Naive thymus-derived CD4-positive, alpha-beta T cell (primary cell): ENCODE data around the gene WDR77. TPM values are rescaled to one million over a fixed set of nuclear protein-coding genes. Genes with fewer than 3 reads are reported as not detected.

Experiments used
- ATAC-seq: fragments of 150-1000 bp; cut with Tn5 transposase; 2 replicates; pipeline ENCODE4 v1.10.0; 2021; ENCODE audit warnings: mild to moderate bottlenecking, moderate library complexity
- CTCF ChIA-PET: fragments of 350-600 bp; sonication (Branson Sonifier 250); formaldehyde crosslinking; loops from one replicate; lab custom pipeline; 2021; ENCODE audit warnings: antibody characterized with exemption; lab: Charles Lee
- POLR2A ChIA-PET: fragments of 350-600 bp; sonication (Branson Sonifier 250); formaldehyde crosslinking; loops from one replicate; lab custom pipeline; 2021; ENCODE audit warnings: antibody characterized with exemption, inconsistent platforms; lab: Charles Lee
- DNase-seq, 9 donors: peaks; one replicate each; pipeline versions ENCODE4 v3.0.0 to v3.0.0-alpha.2; 2020 to 2022; ENCODE audit warnings: mixed read lengths in 1 of 9
- H3K27ac ChIP-seq: one replicate; pipeline ENCODE4 v1.7.0; 2013; ENCODE audit warnings: mild to moderate bottlenecking, low read depth, low read length, moderate library complexity
- H3K27me3 ChIP-seq, 2 donors: one replicate each; pipeline ENCODE4 v1.7.0; 2013; ENCODE audit warnings: low read length in 2 of 2, mild to moderate bottlenecking in 2 of 2, moderate library complexity in 2 of 2; ENCODE audit not compliant: control insufficient read depth in 2 of 2, insufficient read depth in 2 of 2
- H3K36me3 ChIP-seq, 3 experiments: 1 replicate in 2 of 3; 2 replicates in 1 of 3; pipeline ENCODE4 v1.7.0; 2013; ENCODE audit warnings: low read length in 3 of 3, mild to moderate bottlenecking in 3 of 3, moderate library complexity in 1 of 3; ENCODE audit not compliant: insufficient read depth in 3 of 3, control insufficient read depth in 2 of 3
- H3K4me1 ChIP-seq, 2 donors: one replicate each; pipeline ENCODE4 v1.7.0; 2013; ENCODE audit warnings: low read length in 2 of 2, mild to moderate bottlenecking in 2 of 2, moderate library complexity in 1 of 2; ENCODE audit not compliant: control insufficient read depth in 2 of 2, insufficient read depth in 2 of 2
- H3K4me3 ChIP-seq: 2 replicates; pipeline ENCODE4 v1.7.0; 2013; ENCODE audit warnings: mild to moderate bottlenecking, low read length
- H3K9me3 ChIP-seq, 3 experiments: 1 replicate in 2 of 3; 2 replicates in 1 of 3; pipeline ENCODE4 v1.7.0; 2013; ENCODE audit warnings: low read length in 3 of 3; ENCODE audit not compliant: control insufficient read depth in 2 of 3
- H3K27ac Mint-ChIP-seq, 9 donors: one replicate each; pipeline ENCODE4 v1.8.0; 2020 to 2022; ENCODE audit warnings: mixed read lengths in 9 of 9, mild to moderate bottlenecking in 8 of 9, moderate library complexity in 5 of 9, inconsistent platforms in 2 of 9
- H3K27me3 Mint-ChIP-seq, 5 donors: one replicate each; pipeline ENCODE4 v1.8.0; 2021 to 2022; ENCODE audit warnings: mixed read lengths in 5 of 5, mild to moderate bottlenecking in 1 of 5
- H3K36me3 Mint-ChIP-seq, 5 donors: one replicate each; pipeline ENCODE4 v1.8.0; 2020 to 2022; ENCODE audit warnings: mixed read lengths in 5 of 5, mild to moderate bottlenecking in 3 of 5, inconsistent platforms in 1 of 5
- H3K4me1 Mint-ChIP-seq, 7 donors: one replicate each; pipeline ENCODE4 v1.8.0; 2020 to 2022; ENCODE audit warnings: mixed read lengths in 7 of 7, mild to moderate bottlenecking in 3 of 7, inconsistent platforms in 1 of 7
- H3K4me3 Mint-ChIP-seq, 10 donors: one replicate each; pipeline ENCODE4 v1.8.0; 2020 to 2022; ENCODE audit warnings: mild to moderate bottlenecking in 10 of 10, mixed read lengths in 10 of 10, moderate library complexity in 6 of 10, inconsistent platforms in 2 of 10
- H3K9me3 Mint-ChIP-seq, 11 donors: one replicate each; pipeline ENCODE4 v1.8.0; 2020 to 2022; ENCODE audit warnings: mixed read lengths in 11 of 11, mild to moderate bottlenecking in 4 of 11, inconsistent platforms in 1 of 11, moderate library complexity in 1 of 11
- intact Hi-C, 2 donors: fragments of 100-400 bp; cut with micrococcal nuclease; formaldehyde crosslinking; loops; one replicate each; pipeline ENCODE4 v1.15.1; 2023
- polyA plus RNA-seq, 2 donors: library from polyadenylated mRNA; unstranded; fragments of 300-500 nt; fragmentation: Illumina TruSeq; gene quantifications; one replicate each; pipeline ENCODE4 v1.2.3, GENCODE V29; 2021
- total RNA-seq, 6 experiments: library from RNA in 5 of 6; stranded (reverse) in 5 of 6; gene quantifications; 1 replicate in 5 of 6; 2 replicates in 1 of 6; pipeline ENCODE4 v1.2.3 and lab custom pipeline; 2021 to 2026

The WDR77 gene
- total and polyA plus RNA-seq, 7 experiments from 2014 or later: 20.7 to 44.7 (median 30.0) TPM

GRCh38 chr1:111436726-111437125, 12.3 kb downstream of the WDR77 start:
- intact Hi-C loops: no loop called here
- CTCF ChIA-PET: no interaction called here
- DNase-seq (no peak), ATAC-seq (no peak)
- no peak overlapping the region for H3K27ac ChIP-seq
- Mint-ChIP-seq H3K27me3 (peaks cover 0 to 5% (median 0%) of the 10 kb centered on the region in 5 donors), H3K9me3 (no peaks in the 10 kb centered on the region), H3K4me3 (no peak overlapping the region), H3K27ac (peak overlapping the region in 8 of 9 donors; percentile 13 to 78 (median 40)), H3K4me1 (peaks cover 3 to 16% (median 10%) of the 10 kb centered on the region in 7 donors), H3K36me3 (peaks cover 8 to 18% (median 13%) of the 10 kb centered on the region in 5 donors)
- no peaks in the 10 kb centered on the region for H3K27me3 ChIP-seq
- no peak overlapping the region for H3K4me3 ChIP-seq
- peaks cover 0 to 40% (median 13%) of the 10 kb centered on the region in 3 experiments for H3K36me3 ChIP-seq
- POLR2A ChIA-PET: interaction anchor here (1.8 kb wide), 1 partner anchor 13 kb away, joined by 8 read pairs; the partner anchor contains the start of genes ATP5PB and WDR77
- H3K9me3 ChIP-seq: no peaks in the 10 kb centered on the region
- H3K4me1 ChIP-seq: peaks cover 0 to 1% of the 10 kb centered on the region in 2 donors

- intact Hi-C loops: no loop called here
- H3K9me3 ChIP-seq: no peaks in the 10 kb centered on the region
- H3K9me3 Mint-ChIP-seq: no peaks in the 10 kb centered on the region
- ChIA-PET CTCF (interaction anchor here (1.1 kb wide), 1 partner anchor 24 kb away, joined by 3 read pairs; the partner anchor contains the start of gene WDR77), POLR2A (no interaction called here)
- H3K27ac ChIP-seq: no peak overlapping the region
- H3K27ac Mint-ChIP-seq: peak overlapping the region in 1 of 9 donors; percentile 14
- no peaks in the 10 kb centered on the region for H3K27me3 ChIP-seq
- no peak overlapping the region for H3K4me3 Mint-ChIP-seq
- H3K4me1 Mint-ChIP-seq: peaks cover 0 to 10% (median 0%) of the 10 kb centered on the region in 7 donors
- peaks cover 0 to 27% (median 22%) of the 10 kb centered on the region in 5 donors for H3K36me3 Mint-ChIP-seq
- no peak for DNase-seq
- peaks cover 0 to 5% (median 0%) of the 10 kb centered on the region in 5 donors for H3K27me3 Mint-ChIP-seq
- H3K4me1 ChIP-seq: no peaks in the 10 kb centered on the region
- peaks cover 0 to 11% (median 0%) of the 10 kb centered on the region in 3 experiments for H3K36me3 ChIP-seq
- no peak for ATAC-seq
- H3K4me3 ChIP-seq: no peak overlapping the region
Measured at GRCh38 chr1:111424281-111424680, 24.8 kb downstream of the WDR77 start.

GRCh38 chr1:111422546-111423391, 26.3 kb downstream of the WDR77 start:
- peaks cover 0 to 8% (median 0%) of the 10 kb centered on the region in 5 donors for H3K27me3 Mint-ChIP-seq

GRCh38 chr1:111420377-111420776, 28.7 kb downstream of the WDR77 start:
- ATAC-seq: no peak
- Mint-ChIP-seq H3K27ac (no peak overlapping the region), H3K9me3 (peaks cover 0 to 2% (median 0%) of the 10 kb centered on the region in 11 donors), H3K4me1 (peaks cover 0 to 4% (median 0%) of the 10 kb centered on the region in 7 donors), H3K4me3 (no peak overlapping the region), H3K27me3 (peaks cover 0 to 3% (median 0%) of the 10 kb centered on the region in 5 donors), H3K36me3 (peaks cover 0 to 58% (median 46%) of the 10 kb centered on the region in 5 donors)
- no peak for DNase-seq
- H3K9me3 ChIP-seq: no peaks in the 10 kb centered on the region
- POLR2A ChIA-PET: interaction anchor here (1.2 kb wide), 1 partner anchor 14 kb away, joined by 4 read pairs; no protein-coding TSS in a partner anchor
- no peaks in the 10 kb centered on the region for H3K4me1 ChIP-seq
- intact Hi-C loops: no loop called here
- no peak overlapping the region for H3K27ac ChIP-seq
- no peak overlapping the region for H3K4me3 ChIP-seq
- H3K36me3 ChIP-seq: peaks cover 0 to 19% (median 0%) of the 10 kb centered on the region in 3 experiments
- H3K27me3 ChIP-seq: no peaks in the 10 kb centered on the region
- CTCF ChIA-PET: interaction anchor here (0.6 kb wide), 1 partner anchor 55 kb away, joined by 3 read pairs; no protein-coding TSS in a partner anchor

More at GRCh38 chr1:111422546-111423391, 26.3 kb downstream of the WDR77 start:
- Histone ChIP-seq H3K4me3 (no peak overlapping the region), H3K36me3 (peaks cover 0 to 19% (median 0%) of the 10 kb centered on the region in 3 experiments), H3K27ac (no peak overlapping the region), H3K27me3 (no peaks in the 10 kb centered on the region), H3K4me1 (no peaks in the 10 kb centered on the region), H3K9me3 (no peaks in the 10 kb centered on the region)
- DNase-seq (no peak), ATAC-seq (no peak)
- no peak overlapping the region for H3K4me3 Mint-ChIP-seq
- H3K36me3 Mint-ChIP-seq: peaks cover 0 to 37% (median 33%) of the 10 kb centered on the region in 5 donors
- peaks cover 0 to 2% (median 0%) of the 10 kb centered on the region in 11 donors for H3K9me3 Mint-ChIP-seq
- POLR2A ChIA-PET: no interaction called here
- peaks cover 0 to 6% (median 0%) of the 10 kb centered on the region in 7 donors for H3K4me1 Mint-ChIP-seq
- CTCF ChIA-PET: interaction anchor here (0.6 to 1.2 kb wide), 2 partner anchors 20 to 55 kb away, joined by 3 read pairs; no protein-coding TSS in a partner anchor
- intact Hi-C loops: no loop called here
- H3K27ac Mint-ChIP-seq: no peak overlapping the region

- DNase-seq (no peak), ATAC-seq (no peak)
- intact Hi-C loops: no loop called here
- H3K27ac Mint-ChIP-seq: no peak overlapping the region
- Histone ChIP-seq H3K4me3 (no peak overlapping the region), H3K27ac (no peak overlapping the region), H3K36me3 (peaks cover 0 to 28% (median 0%) of the 10 kb centered on the region in 3 experiments), H3K4me1 (no peaks in the 10 kb centered on the region), H3K9me3 (no peaks in the 10 kb centered on the region), H3K27me3 (no peaks in the 10 kb centered on the region)
- peaks cover 0 to 3% (median 0%) of the 10 kb centered on the region in 7 donors for H3K4me1 Mint-ChIP-seq
- no peak overlapping the region for H3K4me3 Mint-ChIP-seq
- H3K9me3 Mint-ChIP-seq: peaks cover 0 to 2% (median 0%) of the 10 kb centered on the region in 11 donors
- H3K36me3 Mint-ChIP-seq: peaks cover 0 to 67% (median 48%) of the 10 kb centered on the region in 5 donors
- CTCF ChIA-PET: no interaction called here
- peaks cover 0 to 4% (median 0%) of the 10 kb centered on the region in 5 donors for H3K27me3 Mint-ChIP-seq
- POLR2A ChIA-PET: interaction anchor here (1.2 kb wide), 1 partner anchor 13 kb away, joined by 4 read pairs; no protein-coding TSS in a partner anchor
Measured at GRCh38 chr1:111419037-111419436, 30.0 kb downstream of the WDR77 start.

GRCh38 chr1:111417755-111418154, 31.3 kb downstream of the WDR77 start:
- ATAC-seq: no peak
- Mint-ChIP-seq H3K4me3 (no peak overlapping the region), H3K9me3 (peaks cover 0 to 2% (median 0%) of the 10 kb centered on the region in 11 donors), H3K27me3 (peaks cover 0 to 9% (median 0%) of the 10 kb centered on the region in 5 donors), H3K27ac (no peak overlapping the region), H3K4me1 (peaks cover 0 to 3% (median 0%) of the 10 kb centered on the region in 7 donors), H3K36me3 (peaks cover 0 to 70% (median 50%) of the 10 kb centered on the region in 5 donors)
- Histone ChIP-seq H3K4me1 (no peaks in the 10 kb centered on the region), H3K27me3 (no peaks in the 10 kb centered on the region), H3K9me3 (no peaks in the 10 kb centered on the region), H3K36me3 (peaks cover 0 to 28% (median 0%) of the 10 kb centered on the region in 3 experiments), H3K27ac (no peak overlapping the region), H3K4me3 (no peak overlapping the region)
- CTCF ChIA-PET: interaction anchor here (0.6 kb wide), 1 partner anchor 39 kb away, joined by 3 read pairs; no protein-coding TSS in a partner anchor
- POLR2A ChIA-PET: no interaction called here
- intact Hi-C loops: no loop called here
- DNase-seq: no peak
